LHCN-M2 (cell line): ENCODE measurements around the gene YTHDF1. TPM values are rescaled to one million over a fixed set of nuclear protein-coding genes. Genes with fewer than 3 reads are reported as not detected.
A peak's percentile ranks its signal among the peaks of the same experiment; 100 is the strongest.
"Not testable (repeated sequence)": the region's sequence is repeated elsewhere in the genome, so short reads cannot be mapped to it uniquely, and the experiment has no call there.

Experiments used
- DNase-seq: peaks from one replicate; pipeline ENCODE4 v3.0.0-alpha.2; 2012; ENCODE audit warnings: low read depth
- total RNA-seq: library from RNA; depleted of rRNA; stranded (reverse); fragments of >200 nt; gene quantifications from 2 replicates; pipeline ENCODE4 v1.2.3, GENCODE V29; 2014

The YTHDF1 gene
- total RNA-seq, 1 experiment from 2014 or later = 23.8 TPM

GRCh38 chr20:63227260-63227659 lies 11.3 kb upstream of the YTHDF1 start:
- no peak for DNase-seq

- DNase-seq = no peak
These were observed 10.4 kb upstream of the YTHDF1 start for GRCh38 chr20:63226042-63226943.

DNA sequence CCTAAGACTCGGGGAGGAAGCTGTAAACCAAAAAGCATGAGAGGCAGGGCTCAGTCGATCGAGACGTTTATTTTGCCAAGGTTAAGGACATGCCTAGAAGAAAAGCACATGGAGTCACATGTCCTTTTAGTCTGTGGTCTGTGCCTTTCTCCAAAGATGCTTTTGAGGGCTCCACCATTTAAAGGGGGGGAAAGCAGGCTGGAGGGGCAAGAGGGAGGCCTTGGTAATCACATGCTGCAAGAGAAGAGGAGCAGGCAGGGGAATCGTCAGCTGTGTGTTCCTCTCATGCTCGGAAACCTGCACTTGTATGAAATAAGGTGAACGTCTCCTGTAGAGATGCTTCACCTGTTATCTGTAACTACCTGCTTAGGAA lies 9.1 kb upstream of the YTHDF1 start:
- no peak for DNase-seq

- DNase-seq = peak; percentile 52
These were observed 8.6 kb upstream of the YTHDF1 start for GRCh38 chr20:63224412-63225081.

DNA sequence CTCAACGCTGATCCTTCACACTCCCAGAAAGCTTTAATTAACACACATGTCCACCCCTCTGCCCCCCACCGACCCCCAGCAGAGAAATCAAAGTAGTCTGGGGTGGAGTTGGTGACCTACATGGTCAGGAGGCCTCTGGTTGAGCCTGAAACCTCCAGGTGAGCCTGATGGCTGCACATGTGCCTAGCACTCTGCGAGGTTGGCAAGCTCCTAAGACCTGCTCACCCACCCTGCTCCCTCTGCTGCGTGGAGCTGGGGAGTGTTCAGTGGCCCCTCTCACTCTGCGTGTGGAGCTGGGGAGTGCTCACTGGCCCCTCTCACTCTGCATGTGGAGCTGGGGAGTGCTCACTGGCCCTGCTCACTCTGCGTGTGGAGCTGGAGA lies 7.9 kb upstream of the YTHDF1 start:
- no peak for DNase-seq

- peak; percentile 29 for DNase-seq
These were observed 7.3 kb upstream of the YTHDF1 start for GRCh38 chr20:63223121-63223825.

- no peak for DNase-seq
These were observed 6.6 kb upstream of the YTHDF1 start for GRCh38 chr20:63222541-63222940.

- DNase-seq = not testable (repeated sequence)
These were observed 5.6 kb upstream of the YTHDF1 start for GRCh38 chr20:63221400-63222053.

DNA sequence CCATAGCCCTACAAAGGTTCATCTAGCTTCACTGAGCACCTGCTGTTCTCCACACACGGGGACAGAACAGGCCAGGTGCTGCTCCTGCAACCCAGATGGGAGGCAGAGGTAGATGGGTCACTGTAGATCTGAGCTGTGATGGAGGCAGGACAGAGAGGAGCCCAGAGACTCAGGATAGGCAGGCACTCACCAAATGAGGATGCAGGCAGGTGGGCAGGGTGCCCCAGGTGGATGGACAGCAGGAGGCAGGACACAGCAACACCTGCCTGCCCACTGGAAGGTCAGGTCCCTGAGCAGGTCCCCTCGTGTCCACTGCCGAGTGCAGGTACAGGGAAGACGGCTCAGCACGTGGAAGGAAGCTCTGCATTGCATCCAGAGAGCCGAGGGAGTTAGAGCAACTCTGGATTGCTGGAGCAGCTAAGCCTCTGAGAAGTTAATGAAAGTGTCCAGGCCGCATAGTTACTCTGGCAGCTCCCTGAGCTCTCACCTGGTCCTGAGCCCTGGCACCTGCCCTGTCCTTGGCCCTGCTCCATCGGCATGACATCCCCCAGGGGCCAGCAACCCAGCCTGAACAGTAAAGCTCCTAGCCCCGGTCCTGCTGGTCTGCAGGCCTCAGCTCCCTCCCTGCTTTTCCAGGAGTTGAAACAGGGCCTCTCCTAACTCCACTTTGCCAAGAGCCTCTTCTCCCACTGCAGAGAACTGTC lies 4.9 kb upstream of the YTHDF1 start:
- no peak for DNase-seq

GRCh38 chr20:63219866-63220521 lies 4.1 kb upstream of the YTHDF1 start:
- no peak for DNase-seq

GRCh38 chr20:63219447-63219821 lies 3.5 kb upstream of the YTHDF1 start:
- no peak for DNase-seq

GRCh38 chr20:63218701-63219446 lies 2.9 kb upstream of the YTHDF1 start:
- DNase-seq = no peak

GRCh38 chr20:63217706-63218105 lies 1.8 kb upstream of the YTHDF1 start:
- no peak for DNase-seq

- DNase-seq = no peak
These were observed 1.0 kb upstream of the YTHDF1 start for GRCh38 chr20:63216849-63217471.

- peak; percentile 62 for DNase-seq
These were observed 560 bp downstream of the YTHDF1 start for GRCh38 chr20:63215101-63216040.

GRCh38 chr20:63214514-63214913 lies 1.4 kb downstream of the YTHDF1 start:
- no peak for DNase-seq

- no peak for DNase-seq
These were observed 3.1 kb downstream of the YTHDF1 start for GRCh38 chr20:63212792-63213191.

GRCh38 chr20:63212393-63212730 lies 3.6 kb downstream of the YTHDF1 start:
- no peak for DNase-seq
